HCT116 (cell line): ENCODE results near the gene EVC. TPM values are rescaled to one million over a fixed set of nuclear protein-coding genes. Genes with fewer than 3 reads are reported as not detected.

Experiments
- ATAC-seq: fragments of 200-7000 bp; cut with Tn5 transposase; 2 replicates; pipeline ENCODE4 v1.9.1; 2020; ENCODE audit warnings: mild to moderate bottlenecking, moderate library complexity
- BruUV-seq: library from RNA; stranded (reverse); fragments of 400-500 nt; replicated peaks from 2 replicates; lab custom pipeline; 2021; lab: Mats Ljungman, UMichigan
- CTCF ChIA-PET: fragments of 300-600 bp; sonication (Branson Sonifier 250); formaldehyde crosslinking; loops from one replicate; lab custom pipeline; 2021; ENCODE audit warnings: antibody characterized with exemption; lab: Charles Lee
- POLR2A ChIA-PET: fragments of 300-600, 350-600 bp; sonication (Branson Sonifier 250); formaldehyde crosslinking; loops from one replicate; lab custom pipeline; 2021; ENCODE audit warnings: antibody characterized with exemption; lab: Charles Lee
- RAD21 ChIA-PET, 2 experiments: fragments of 300-600 bp; sonication (Branson Sonifier 250); formaldehyde crosslinking; loops; one replicate each; lab custom pipeline; 2023; ENCODE audit warnings: low total read pairs in 2 of 2; ENCODE audit not compliant: uncharacterized antibody in 2 of 2, unreplicated experiment in 2 of 2, low non-redundant PET in 1 of 2; lab: Charles Lee
- DNase-seq: peaks from one replicate; pipeline ENCODE4 v3.0.0-alpha.2; 2010; ENCODE audit warnings: low read depth, low spot score
- H2AFZ ChIP-seq: fragments of 200-600 bp; shearing (Covaris generic), sonication (generic); 2 replicates; pipeline ENCODE4 v1.6.1; 2017; ENCODE audit warnings: low read depth, mixed run types, mixed read lengths, antibody characterized with exemption, low read length; ENCODE audit not compliant: poor library complexity, severe bottlenecking
- H3K27ac ChIP-seq: 2 replicates; pipeline ENCODE4 v1.5.1; 2012; ENCODE audit warnings: low read depth, low read length
- H3K27me3 ChIP-seq: fragments of 200-600 bp; sonication (generic); 2 replicates; pipeline ENCODE4 v1.6.1; 2016; ENCODE audit warnings: mixed run types, low read length, mixed read lengths; ENCODE audit not compliant: insufficient read depth
- H3K36me3 ChIP-seq, 2 experiments: fragments of 200-500 bp in 1 of 2; fragments of 200-600 bp in 1 of 2; sonication (Bioruptor generic) in 1 of 2; sonication (generic) in 1 of 2; 2 replicates each; pipeline versions ENCODE4 v1.5.1 to v1.6.1; 2014 to 2016; ENCODE audit warnings: low read length in 2 of 2, inconsistent platforms in 1 of 2, mixed read lengths in 1 of 2, mixed run types in 1 of 2; ENCODE audit not compliant: insufficient read depth in 2 of 2, control insufficient read depth in 1 of 2
- H3K4me1 ChIP-seq, 2 experiments: fragments of 200-600 bp in 1 of 2; sonication (generic) in 1 of 2; 2 replicates each; pipeline versions ENCODE4 v1.5.1 to v1.6.1; 2012 to 2017; ENCODE audit warnings: low read length in 2 of 2, inconsistent platforms in 1 of 2, mild to moderate bottlenecking in 1 of 2, mixed read lengths in 1 of 2, mixed run types in 1 of 2, moderate library complexity in 1 of 2; ENCODE audit not compliant: insufficient read depth in 2 of 2, control insufficient read depth in 1 of 2
- H3K4me2 ChIP-seq: fragments of 200-600 bp; sonication (generic); 2 replicates; pipeline ENCODE4 v1.6.1; 2017; ENCODE audit warnings: mixed run types, low read length, mixed read lengths
- H3K4me3 ChIP-seq, 2 experiments: fragments of 200-600 bp in 1 of 2; sonication (generic) in 1 of 2; replicated peaks in 1 of 2; 2 replicates each; pipeline ENCODE4 v1.5.1; 2011 to 2016; ENCODE audit warnings: low read length in 2 of 2, control low read depth in 1 of 2, low read depth in 1 of 2, mild to moderate bottlenecking in 1 of 2, mixed read lengths in 1 of 2, mixed run types in 1 of 2
- H3K79me2 ChIP-seq: fragments of 200-600 bp; sonication (generic); 2 replicates; pipeline ENCODE4 v1.6.1; 2017; ENCODE audit warnings: mild to moderate bottlenecking, mixed run types, low read length, moderate library complexity, mixed read lengths; ENCODE audit not compliant: insufficient read depth
- H3K9ac ChIP-seq: fragments of 200-600 bp; sonication (generic); 2 replicates; pipeline ENCODE4 v1.6.1; 2016; ENCODE audit warnings: low read length, mixed read lengths
- H3K9me2 ChIP-seq: fragments of 200-600 bp; sonication (generic), shearing (Covaris generic); 2 replicates; pipeline ENCODE4 v1.6.1; 2017; ENCODE audit warnings: mixed run types, mild to moderate bottlenecking, moderate library complexity; ENCODE audit not compliant: insufficient read depth
- H3K9me3 ChIP-seq, 2 experiments: fragments of 200-500 bp in 1 of 2; fragments of 200-600 bp in 1 of 2; sonication (Bioruptor generic) in 1 of 2; sonication (generic) in 1 of 2; 2 replicates each; pipeline ENCODE4 v1.6.1; 2014 to 2017; ENCODE audit warnings: low read length in 2 of 2, mixed read lengths in 2 of 2, inconsistent platforms in 1 of 2, low read depth in 1 of 2, mild to moderate bottlenecking in 1 of 2, mixed run types in 1 of 2, moderate library complexity in 1 of 2; ENCODE audit not compliant: control insufficient read depth in 1 of 2, insufficient read depth in 1 of 2
- H4K20me1 ChIP-seq: fragments of 200-600 bp; sonication (generic), shearing (Covaris generic); 2 replicates; pipeline ENCODE4 v1.6.1; 2017; ENCODE audit warnings: mixed run types, mild to moderate bottlenecking, moderate library complexity; ENCODE audit not compliant: insufficient read depth
- ATF3 ChIP-seq: IDR thresholded peaks from 2 replicates; pipeline ENCODE4 v1.6.1; 2012
- CBX3 ChIP-seq: IDR thresholded peaks from 2 replicates; pipeline ENCODE4 v1.6.1; 2012; ENCODE audit warnings: low read depth
- CEBPB ChIP-seq: IDR thresholded peaks from 2 replicates; pipeline ENCODE4 v1.6.1; 2012; ENCODE audit warnings: low read depth
- CTCF ChIP-seq, 3 experiments: fragments of 200-600 bp in 1 of 3; sonication (generic) in 1 of 3; IDR thresholded peaks in 2 of 3; conservative IDR thresholded peaks in 1 of 3; 2 replicates each; pipeline ENCODE4 v1.5.1; 2012 to 2017; ENCODE audit warnings: low read depth in 2 of 3, low read length in 2 of 3, antibody characterized with exemption in 1 of 3, borderline replicate concordance in 1 of 3, control low read depth in 1 of 3, mild to moderate bottlenecking in 1 of 3, mixed read lengths in 1 of 3, mixed run types in 1 of 3, moderate library complexity in 1 of 3; ENCODE audit not compliant: insufficient read depth in 1 of 3
- EGR1 ChIP-seq: IDR thresholded peaks from 2 replicates; pipeline ENCODE4 v1.6.1; 2012; ENCODE audit warnings: low read depth
- ELF1 ChIP-seq: IDR thresholded peaks from 2 replicates; pipeline ENCODE4 v1.6.1; 2012; ENCODE audit warnings: low read depth, borderline replicate concordance
- EZH2 ChIP-seq: fragments of 200-600 bp; sonication (generic); IDR thresholded peaks from 2 replicates; pipeline ENCODE4 v1.6.1; 2017; ENCODE audit warnings: antibody characterized with exemption, mixed run types
- EZH2phosphoT487 ChIP-seq: fragments of 200-600 bp; IDR thresholded peaks from 2 replicates; pipeline ENCODE4 v1.6.1; 2018; ENCODE audit warnings: antibody characterized with exemption, borderline replicate concordance
- FOSL1 ChIP-seq: IDR thresholded peaks from 2 replicates; pipeline ENCODE4 v1.6.1; 2012; ENCODE audit warnings: low read depth
- MAX ChIP-seq: IDR thresholded peaks from 2 replicates; pipeline ENCODE4 v1.6.1; 2012
- RAD21 ChIP-seq: IDR thresholded peaks from 2 replicates; pipeline ENCODE4 v1.6.1; 2012; ENCODE audit warnings: low read depth, mild to moderate bottlenecking
- SIN3A ChIP-seq: IDR thresholded peaks from 2 replicates; pipeline ENCODE4 v1.6.1; 2012; ENCODE audit warnings: low read depth
- SP1 ChIP-seq: IDR thresholded peaks from 2 replicates; pipeline ENCODE4 v1.6.1; 2012; ENCODE audit warnings: low read depth
- SRF ChIP-seq: IDR thresholded peaks from 2 replicates; pipeline ENCODE4 v1.6.1; 2012; ENCODE audit warnings: low read depth
- YY1 ChIP-seq: IDR thresholded peaks from 2 replicates; pipeline ENCODE4 v1.6.1; 2011; ENCODE audit warnings: low read length, low read depth, moderate library complexity, mild to moderate bottlenecking; ENCODE audit not compliant: insufficient replicate concordance; ENCODE audit errors: extremely low read depth
- ZFX ChIP-seq: fragments of 450-650 bp; IDR thresholded peaks from 2 replicates; pipeline ENCODE4 v1.6.1; 2017
- ZNF274 ChIP-seq: fragments of 200-500 bp; sonication (Bioruptor generic); IDR thresholded peaks from 2 replicates; pipeline ENCODE4 v1.6.1; 2014; ENCODE audit warnings: mild to moderate bottlenecking, low read depth, low read length, inconsistent platforms
- intact Hi-C: fragments of 100-400 bp; cut with micrococcal nuclease; formaldehyde crosslinking; loops from 2 replicates; pipeline ENCODE4 v1.10.0; 2022
- total RNA-seq: library from RNA; stranded (reverse); gene quantifications from one replicate; pipeline ENCODE4 v1.2.1, GENCODE V29; 2021; ENCODE audit not compliant: unreplicated experiment

EVC gene
- total RNA-seq, 1 experiment from 2014 or later = 0.15 TPM

GRCh38 chr4:5693871-5694270, 17.1 kb upstream of the EVC start (continued):
- TF ChIP-seq ELF1 = no peak
- no peak for TF ChIP-seq CBX3
- TF ChIP-seq CEBPB = no peak
- no peak for TF ChIP-seq ZFX
- no peak for TF ChIP-seq SIN3A
- TF ChIP-seq ZNF274 = no peak

GRCh38 chr4:5696341-5696740, 14.7 kb upstream of the EVC start:
- ChIA-PET POLR2A (no interaction called here), RAD21 (no interaction called here), CTCF (no interaction called here)
- no peak overlapping the region for H3K4me2 ChIP-seq
- H3K36me3 ChIP-seq = no peaks in the 10 kb centered on the region
- H4K20me1 ChIP-seq = no peaks in the 10 kb centered on the region
- H3K9ac ChIP-seq = no peak overlapping the region
- intact Hi-C loops = no loop called here
- H3K27ac ChIP-seq = no peak overlapping the region
- no peaks in the 10 kb centered on the region for H3K4me1 ChIP-seq
- BruUV-seq = no TSS peak
- H3K9me2 ChIP-seq = no peaks in the 10 kb centered on the region
- DNase-seq (no peak), ATAC-seq (no peak)
- H3K79me2 ChIP-seq = no peaks in the 10 kb centered on the region
- no peak overlapping the region for H3K4me3 ChIP-seq
- no peak for TF ChIP-seq FOSL1
- no peak for TF ChIP-seq CTCF (IDR thresholded peaks at IDR 0.05 in 2 of 3, conservative IDR thresholded peaks at IDR 0.05 in 1 of 3; ENCODE audit: borderline replicate concordance in 1 of 3, insufficient read depth in 1 of 3, low read depth in 2 of 3, low read length in 2 of 3)
- no peak for TF ChIP-seq ELF1
- no peak for TF ChIP-seq YY1
- TF ChIP-seq RAD21 = no peak
- TF ChIP-seq SIN3A = no peak
- TF ChIP-seq EZH2phosphoT487 = no peak
- TF ChIP-seq ATF3 = no peak
- no peak for TF ChIP-seq SRF
- no peak for TF ChIP-seq ZNF274
- TF ChIP-seq SP1 = no peak
- no peak for TF ChIP-seq MAX
- no peak for TF ChIP-seq ZFX
- TF ChIP-seq EZH2 = no peak
- TF ChIP-seq EGR1 = no peak
- 0 out of 2 replicates have a peak, but pooled peaks cover 4% of the 10 kb centered on the region for H3K27me3 ChIP-seq
- H3K9me3 ChIP-seq = no peaks in the 10 kb centered on the region
- no peak overlapping the region for H2AFZ ChIP-seq
